Fibroblast of lung (primary cell): ENCODE data around the gene UBAC1. TPM values are rescaled to one million over a fixed set of nuclear protein-coding genes. Genes with fewer than 3 reads are reported as not detected.
A peak's percentile ranks its signal among the peaks of the same experiment; 100 is the strongest.

Source experiments
- DNase-seq, 2 donors: peaks; one replicate each; pipeline versions ENCODE4 v3.0.0 to v3.0.0-alpha.2; 2010; ENCODE audit warnings: low read depth in 2 of 2
- H2AFZ ChIP-seq: 2 replicates; pipeline ENCODE4 v1.5.1; 2012; ENCODE audit warnings: low read length, control low read depth, inconsistent platforms
- H3K27ac ChIP-seq: 2 replicates; pipeline ENCODE4 v1.5.1; 2011; ENCODE audit warnings: low read length, control low read depth; ENCODE audit not compliant: insufficient read depth
- H3K27me3 ChIP-seq: 2 replicates; pipeline ENCODE4 v1.5.1; 2011; ENCODE audit warnings: mild to moderate bottlenecking, low read length; ENCODE audit not compliant: control insufficient read depth, insufficient read depth
- H3K36me3 ChIP-seq: 2 replicates; pipeline ENCODE4 v1.5.1; 2011; ENCODE audit warnings: low read length; ENCODE audit not compliant: control insufficient read depth, insufficient read depth
- H3K4me1 ChIP-seq: 2 replicates; pipeline ENCODE4 v1.5.1; 2011; ENCODE audit warnings: low read length; ENCODE audit not compliant: control insufficient read depth, insufficient read depth; ENCODE audit errors: extremely low read depth
- H3K4me2 ChIP-seq: 2 replicates; pipeline ENCODE4 v1.5.1; 2011; ENCODE audit warnings: low read length, control low read depth; ENCODE audit not compliant: insufficient read depth; ENCODE audit errors: extremely low read depth
- H3K4me3 ChIP-seq, 4 experiments: fragments of 200-600 bp in 1 of 4; sonication (generic) in 1 of 4; replicated peaks in 1 of 4; 2 replicates each; pipeline ENCODE4 v1.5.1; 2011 to 2016; ENCODE audit warnings: low read length in 4 of 4, low read depth in 3 of 4, mild to moderate bottlenecking in 3 of 4, control low read depth in 2 of 4, inconsistent platforms in 1 of 4, mixed read lengths in 1 of 4; ENCODE audit not compliant: insufficient read depth in 1 of 4; ENCODE audit errors: control extremely low read depth in 1 of 4
- H3K79me2 ChIP-seq: 2 replicates; pipeline ENCODE4 v1.5.1; 2012; ENCODE audit warnings: mild to moderate bottlenecking, low read length, inconsistent platforms; ENCODE audit not compliant: control insufficient read depth, insufficient read depth
- H3K9ac ChIP-seq: 2 replicates; pipeline ENCODE4 v1.5.1; 2011; ENCODE audit warnings: mild to moderate bottlenecking, low read length, control low read depth; ENCODE audit not compliant: insufficient read depth
- H3K9me3 ChIP-seq: 2 replicates; pipeline ENCODE4 v1.5.1; 2012; ENCODE audit warnings: low read depth, low read length; ENCODE audit not compliant: control insufficient read depth, insufficient read depth
- H4K20me1 ChIP-seq: 2 replicates; pipeline ENCODE4 v1.5.1; 2011; ENCODE audit warnings: low read length; ENCODE audit not compliant: control insufficient read depth, insufficient read depth; ENCODE audit errors: extremely low read depth
- CTCF ChIP-seq, 2 donors: IDR thresholded peaks in 1 of 2; conservative IDR thresholded peaks in 1 of 2; 1 replicate in 1 of 2; 2 replicates in 1 of 2; pipeline ENCODE4 v1.5.1; 2011 to 2012; ENCODE audit warnings: low read length in 2 of 2, control low read depth in 1 of 2, inconsistent platforms in 1 of 2, low read depth in 1 of 2, mild to moderate bottlenecking in 1 of 2
- EZH2 ChIP-seq: IDR thresholded peaks from 2 replicates; pipeline ENCODE4 v1.5.1; 2012; ENCODE audit warnings: low read length, control low read depth, mild to moderate bottlenecking; ENCODE audit errors: missing control alignments
- polyA plus RNA-seq, 2 donors: library from polyadenylated mRNA; depleted of rRNA in 1 of 2; stranded (reverse) in 1 of 2; unstranded in 1 of 2; fragments of >200 nt; gene quantifications; 2 replicates each; pipeline ENCODE4 v1.2.1, GENCODE V29; 2011 to 2012; ENCODE audit warnings: missing spikeins in 1 of 2
- total RNA-seq: library from RNA; depleted of rRNA; stranded (reverse); fragments of >200 nt; gene quantifications from 2 replicates; pipeline ENCODE4 v1.2.1, GENCODE V29; 2014

UBAC1 gene
- total and polyA plus RNA-seq, 2 donors (not counting 1 experiment from before 2014, with no cell fraction given): 26.8 to 30.6 TPM

DNA sequence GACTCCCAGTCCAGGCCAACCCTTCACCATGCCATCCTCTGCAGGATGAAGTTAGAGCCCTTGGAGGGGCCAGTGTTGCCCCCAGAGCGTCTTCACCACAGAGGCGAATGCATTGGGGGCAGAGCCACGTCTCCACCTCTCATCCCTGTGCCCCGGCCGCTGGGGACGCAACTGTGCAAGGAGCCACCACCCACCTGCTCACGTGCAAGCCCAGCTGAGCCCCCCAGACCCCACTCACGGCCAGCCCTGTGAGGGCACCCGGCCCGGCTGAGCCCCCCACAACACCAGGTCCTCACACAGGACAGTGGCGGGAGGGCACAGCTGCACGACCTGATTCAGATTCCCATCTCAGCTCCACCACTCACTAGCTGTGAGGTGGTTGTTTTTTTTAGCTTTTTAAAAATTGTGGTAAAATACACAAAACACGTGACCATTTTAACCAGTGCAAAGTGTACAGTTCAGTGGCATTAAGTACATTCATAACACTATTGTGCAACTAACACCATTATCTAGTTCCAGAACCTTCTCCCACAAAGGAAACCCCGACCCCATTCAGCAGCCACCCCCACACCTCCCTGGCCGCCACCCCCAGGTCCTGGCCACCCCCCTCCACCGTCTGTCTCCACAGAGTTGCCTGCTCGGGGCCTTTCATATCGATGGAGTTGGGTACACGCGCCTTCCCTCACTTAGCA, 33.5 kb upstream of the UBAC1 start:
- no peaks in the 10 kb centered on the region for H3K9me3 ChIP-seq
- H3K27ac ChIP-seq: no peak overlapping the region
- no peak overlapping the region for H2AFZ ChIP-seq
- no peak overlapping the region for H3K4me2 ChIP-seq
- peaks cover 9% of the 10 kb centered on the region for H3K4me1 ChIP-seq
- H3K4me3 ChIP-seq: no peak overlapping the region
- peak in 1 of 2 donors; percentile 21 for DNase-seq
- no peaks in the 10 kb centered on the region for H4K20me1 ChIP-seq
- no peak for TF ChIP-seq EZH2
- TF ChIP-seq CTCF (conservative IDR thresholded peaks at IDR 0.05 in 1 of 2, IDR thresholded peaks at IDR 0.05 in 1 of 2; ENCODE audit: low read depth in 1 of 2, low read length in 2 of 2): no peak
- H3K79me2 ChIP-seq: no peaks in the 10 kb centered on the region
- no peaks in the 10 kb centered on the region for H3K27me3 ChIP-seq
- H3K36me3 ChIP-seq: no peaks in the 10 kb centered on the region
- H3K9ac ChIP-seq: no peak overlapping the region

GRCh38 chr9:135993765-135994500, 32.8 kb upstream of the UBAC1 start:
- DNase-seq: no peak
- Histone ChIP-seq H3K9me3 (no peaks in the 10 kb centered on the region), H3K9ac (no peak overlapping the region), H3K79me2 (no peaks in the 10 kb centered on the region), H4K20me1 (no peaks in the 10 kb centered on the region), H3K36me3 (no peaks in the 10 kb centered on the region), H3K27me3 (no peaks in the 10 kb centered on the region), H3K4me2 (no peak overlapping the region), H2AFZ (no peak overlapping the region), H3K4me3 (no peak overlapping the region), H3K27ac (no peak overlapping the region), H3K4me1 (peaks cover 9% of the 10 kb centered on the region)
- no peak for TF ChIP-seq EZH2

GRCh38 chr9:135993409-135993742, 32.2 kb upstream of the UBAC1 start:
- no peaks in the 10 kb centered on the region for H3K27me3 ChIP-seq
- no peaks in the 10 kb centered on the region for H4K20me1 ChIP-seq
- H3K36me3 ChIP-seq: no peaks in the 10 kb centered on the region
- peak overlapping the region; percentile 54 for H3K4me2 ChIP-seq
- peaks cover 9% of the 10 kb centered on the region for H3K4me1 ChIP-seq
- peak overlapping the region; percentile 48 for H2AFZ ChIP-seq
- no peak overlapping the region for H3K4me3 ChIP-seq
- H3K9me3 ChIP-seq: no peaks in the 10 kb centered on the region
- peak overlapping the region; percentile 69 for H3K27ac ChIP-seq
- TF ChIP-seq EZH2 (no peak), CTCF (conservative IDR thresholded peaks at IDR 0.05 in 1 of 2, IDR thresholded peaks at IDR 0.05 in 1 of 2; ENCODE audit: low read depth in 1 of 2, low read length in 2 of 2) (no peak)
- no peaks in the 10 kb centered on the region for H3K79me2 ChIP-seq
- no peak for DNase-seq
- H3K9ac ChIP-seq: peak overlapping the region; percentile 67
